H1 (cell line): ENCODE data around the gene GRK5. TPM values are rescaled to one million over a fixed set of nuclear protein-coding genes. Genes with fewer than 3 reads are reported as not detected.
A peak's percentile ranks its signal among the peaks of the same experiment; 100 is the strongest.

Source experiments
- CTCF ChIA-PET: fragments of 300-600 bp; sonication (Branson Sonifier 250); formaldehyde crosslinking; loops from one replicate; lab custom pipeline; 2021; ENCODE audit not compliant: partially characterized antibody; lab: Charles Lee
- POLR2A ChIA-PET: fragments of 300-600 bp; sonication (Branson Sonifier 250); formaldehyde crosslinking; loops from one replicate; lab custom pipeline; 2021; ENCODE audit warnings: inconsistent platforms; ENCODE audit not compliant: partially characterized antibody; lab: Charles Lee
- DNase-seq, 2 experiments: peaks; one replicate each; pipeline versions ENCODE4 v3.0.0 to v3.0.0-alpha.2; 2010 to 2022; ENCODE audit warnings: low spot score in 2 of 2, low read depth in 1 of 2, mixed read lengths in 1 of 2
- FAIRE-seq: peaks from 2 replicates; lab custom pipeline; 2011; peaks lifted over from hg19 to GRCh38; lab: Jason Lieb, UNC
- H2AFZ ChIP-seq: 2 replicates; pipeline ENCODE4 v1.8.1; 2012; ENCODE audit warnings: low read length, inconsistent platforms
- H2AK5ac ChIP-seq: 2 replicates; pipeline ENCODE4 v1.6.1; 2013; ENCODE audit warnings: low read depth, low read length
- H2BK120ac ChIP-seq: replicated peaks from 2 replicates; pipeline ENCODE3; 2013; ENCODE audit warnings: low read depth, low read length, inconsistent platforms
- H2BK12ac ChIP-seq: 2 replicates; pipeline ENCODE4 v1.6.1; 2013; ENCODE audit warnings: low read depth, low read length
- H2BK15ac ChIP-seq: 2 replicates; pipeline ENCODE4 v1.6.1; 2013; ENCODE audit warnings: low read length
- H2BK20ac ChIP-seq: 2 replicates; pipeline ENCODE4 v1.6.1; 2013; ENCODE audit warnings: low read length
- H2BK5ac ChIP-seq: 2 replicates; pipeline ENCODE4 v1.6.1; 2013; ENCODE audit warnings: low read depth, low read length
- H3K14ac ChIP-seq: 2 replicates; pipeline ENCODE4 v1.6.1; 2013; ENCODE audit warnings: inconsistent platforms; ENCODE audit not compliant: insufficient read length
- H3K18ac ChIP-seq: 2 replicates; pipeline ENCODE4 v1.6.1; 2013; ENCODE audit warnings: low read length; ENCODE audit errors: extremely low read depth
- H3K23ac ChIP-seq: 2 replicates; pipeline ENCODE4 v1.6.1; 2013; ENCODE audit warnings: inconsistent platforms; ENCODE audit not compliant: insufficient read length
- H3K23me2 ChIP-seq: 2 replicates; pipeline ENCODE4 v1.6.1; 2013; ENCODE audit warnings: low read depth, low read length
- H3K27ac ChIP-seq: 2 replicates; pipeline ENCODE4 v1.6.1; 2011; ENCODE audit warnings: low read depth, low read length, inconsistent platforms
- H3K27me3 ChIP-seq, 4 experiments: replicated peaks in 1 of 4; 1 replicate in 1 of 4; 2 replicates in 3 of 4; pipeline versions ENCODE4 v1.6.1 to v1.8.1; 2011 to 2013; ENCODE audit warnings: low read length in 3 of 4, mild to moderate bottlenecking in 3 of 4, inconsistent platforms in 2 of 4, mixed read lengths in 2 of 4, moderate library complexity in 1 of 4; ENCODE audit not compliant: control insufficient read depth in 3 of 4, insufficient read depth in 3 of 4; ENCODE audit errors: extremely low read depth in 1 of 4
- H3K36me3 ChIP-seq, 4 experiments: 2 replicates each; pipeline versions ENCODE4 v1.6.1 to v1.8.1; 2011 to 2013; ENCODE audit warnings: mild to moderate bottlenecking in 4 of 4, low read length in 3 of 4, moderate library complexity in 2 of 4, control low read depth in 1 of 4, inconsistent platforms in 1 of 4; ENCODE audit not compliant: insufficient read depth in 4 of 4, control insufficient read depth in 2 of 4
- H3K4ac ChIP-seq: replicated peaks from 2 replicates; pipeline ENCODE3; 2013; ENCODE audit warnings: low read length, low read depth, mixed read lengths, inconsistent platforms; ENCODE audit not compliant: insufficient read length
- H3K4me1 ChIP-seq, 4 experiments: replicated peaks in 1 of 4; 1 replicate in 1 of 4; 2 replicates in 3 of 4; pipeline versions ENCODE4 v1.6.1 to v1.8.1; 2011 to 2013; ENCODE audit warnings: low read length in 3 of 4, inconsistent platforms in 2 of 4, mixed read lengths in 1 of 4; ENCODE audit not compliant: insufficient read depth in 4 of 4, control insufficient read depth in 3 of 4
- H3K4me2 ChIP-seq, 2 experiments: 2 replicates each; pipeline versions ENCODE4 v1.6.1 to v1.8.1; 2011 to 2013; ENCODE audit warnings: low read depth in 2 of 2, low read length in 2 of 2, control low read depth in 1 of 2, inconsistent platforms in 1 of 2, mild to moderate bottlenecking in 1 of 2; ENCODE audit not compliant: insufficient read depth in 1 of 2
- H3K4me3 ChIP-seq, 4 experiments: fragments of 200-600, 300-600 bp in 1 of 4; sonication (generic), shearing (Covaris generic), sonication (Bioruptor Twin) in 1 of 4; 2 replicates each; pipeline versions ENCODE4 v1.5.1 to v1.8.1; 2011 to 2016; ENCODE audit warnings: low read length in 4 of 4, low read depth in 3 of 4, control low read depth in 2 of 4, inconsistent platforms in 2 of 4, mild to moderate bottlenecking in 2 of 4, mixed read lengths in 1 of 4, moderate library complexity in 1 of 4; ENCODE audit not compliant: insufficient read depth in 2 of 4; ENCODE audit errors: extremely low read depth in 1 of 4
- H3K56ac ChIP-seq: replicated peaks from 2 replicates; pipeline ENCODE3; 2013; ENCODE audit warnings: low read depth, mild to moderate bottlenecking, mixed read lengths, low read length, inconsistent platforms; ENCODE audit not compliant: insufficient read length
- H3K79me1 ChIP-seq: 2 replicates; pipeline ENCODE4 v1.6.1; 2013; ENCODE audit warnings: low read depth, low read length, control low read depth
- H3K79me2 ChIP-seq, 2 experiments: 2 replicates each; pipeline versions ENCODE4 v1.6.1 to v1.8.1; 2012 to 2013; ENCODE audit warnings: low read length in 2 of 2, mild to moderate bottlenecking in 2 of 2, inconsistent platforms in 1 of 2; ENCODE audit not compliant: insufficient read depth in 2 of 2, control insufficient read depth in 1 of 2
- H3K9ac ChIP-seq, 4 experiments: replicated peaks in 1 of 4; 1 replicate in 1 of 4; 2 replicates in 3 of 4; pipeline versions ENCODE4 v1.6.1 to v1.8.1; 2011 to 2013; ENCODE audit warnings: low read depth in 3 of 4, low read length in 3 of 4, control low read depth in 2 of 4, mild to moderate bottlenecking in 2 of 4, moderate library complexity in 2 of 4, inconsistent platforms in 1 of 4; ENCODE audit errors: extremely low read depth in 1 of 4
- H3K9me3 ChIP-seq, 2 experiments: 2 replicates each; pipeline versions ENCODE4 v1.6.1 to v1.8.1; 2012 to 2013; ENCODE audit warnings: mild to moderate bottlenecking in 2 of 2, moderate library complexity in 2 of 2, control low read depth in 1 of 2, inconsistent platforms in 1 of 2, low read depth in 1 of 2, low read length in 1 of 2, mixed read lengths in 1 of 2; ENCODE audit not compliant: insufficient read depth in 2 of 2
- H4K20me1 ChIP-seq, 2 experiments: replicated peaks in 1 of 2; 2 replicates each; pipeline versions ENCODE3 to v1.8.1; 2011 to 2013; ENCODE audit warnings: inconsistent platforms in 2 of 2, low read length in 2 of 2, mild to moderate bottlenecking in 1 of 2; ENCODE audit not compliant: insufficient read depth in 2 of 2, control insufficient read depth in 1 of 2
- H4K5ac ChIP-seq: 2 replicates; pipeline ENCODE4 v1.6.1; 2013; ENCODE audit warnings: low read length, low read depth, mixed read lengths, inconsistent platforms; ENCODE audit not compliant: insufficient read length
- H4K8ac ChIP-seq: 2 replicates; pipeline ENCODE4 v1.8.0; 2013; ENCODE audit warnings: mild to moderate bottlenecking, moderate library complexity, low read length, inconsistent platforms; ENCODE audit not compliant: insufficient read depth; ENCODE audit errors: extremely low read depth
- H4K91ac ChIP-seq: replicated peaks from 2 replicates; pipeline ENCODE3; 2013; ENCODE audit warnings: low read length, mixed read lengths, inconsistent platforms; ENCODE audit not compliant: insufficient read length
- ASH2L ChIP-seq: fragments of 200-600, 300-600 bp; sonication (generic); IDR thresholded peaks from one replicate; pipeline ENCODE4 v1.7.1; 2017; ENCODE audit warnings: low read length
- CBX5 ChIP-seq: fragments of 300-800, 300-1000 bp; sonication (generic); IDR thresholded peaks from 2 replicates; pipeline ENCODE4 v1.7.1; 2016; ENCODE audit warnings: antibody characterized with exemption, low read length, low read depth
- CTBP2 ChIP-seq: IDR thresholded peaks from 2 replicates; pipeline ENCODE4 v1.7.0; 2011; ENCODE audit warnings: borderline replicate concordance, mild to moderate bottlenecking, moderate library complexity, mixed read lengths, low read length; ENCODE audit not compliant: insufficient read depth, insufficient read length
- EP300 ChIP-seq, 2 experiments: IDR thresholded peaks; 1 replicate in 1 of 2; 2 replicates in 1 of 2; pipeline ENCODE4 v1.6.1; 2011 to 2012; ENCODE audit warnings: low read depth in 2 of 2, low read length in 2 of 2, mild to moderate bottlenecking in 2 of 2, borderline replicate concordance in 1 of 2, inconsistent platforms in 1 of 2, moderate library complexity in 1 of 2
- GTF2F1 ChIP-seq: IDR thresholded peaks from 2 replicates; pipeline ENCODE4 v1.6.1; 2012; ENCODE audit warnings: low read depth, low read length, improper control_type of control experiment, borderline replicate concordance
- RAD21 ChIP-seq, 2 experiments: IDR thresholded peaks in 1 of 2; conservative IDR thresholded peaks in 1 of 2; 2 replicates each; pipeline ENCODE4 v1.6.1; 2011; ENCODE audit warnings: low read depth in 2 of 2, low read length in 2 of 2, improper control_type of control experiment in 1 of 2, inconsistent platforms in 1 of 2, mild to moderate bottlenecking in 1 of 2, moderate library complexity in 1 of 2
- SIRT6 ChIP-seq: IDR thresholded peaks from one replicate; pipeline ENCODE4 v1.7.1; 2012; ENCODE audit warnings: low read length, inconsistent platforms
- TAF1 ChIP-seq: IDR thresholded peaks from 2 replicates; pipeline ENCODE4 v1.6.1; 2011; ENCODE audit warnings: mild to moderate bottlenecking, low read depth, low read length
- WGBS, 2 experiments: shearing (Covaris generic) in 1 of 2; methylation state at CpG; one replicate each; pipeline versions ENCODE4 v1.1.6 to v1.1.7; 2013 to 2015; ENCODE audit warnings: low lambda C conversion rate in 2 of 2, mixed read lengths in 2 of 2, inconsistent platforms in 1 of 2, low coverage in 1 of 2, missing lambda C conversion rate in 1 of 2; ENCODE audit not compliant: insufficient replicate concordance in 2 of 2, insufficient coverage in 1 of 2, insufficient read length in 1 of 2; ENCODE audit errors: extremely low coverage in 1 of 2, missing lambda C conversion rate in 1 of 2; 5-methylcytosine and 5-hydroxymethylcytosine counted together
- polyA plus RNA-seq, 7 experiments: library from polyadenylated mRNA; depleted of rRNA in 3 of 7; stranded (reverse) in 5 of 7; unstranded in 2 of 7; fragments of >200 nt in 5 of 7; fragments of 200-250 nt in 2 of 7; gene quantifications; 1 replicate in 5 of 7; 2 replicates in 1 of 7; 4 replicates in 1 of 7; pipeline versions ENCODE4 v1.2.1 to v1.2.3, GENCODE V29; 2011 to 2013; ENCODE audit warnings: missing spikeins in 2 of 7, mixed read lengths in 2 of 7
- total RNA-seq: library from RNA; stranded (reverse); fragmentation: NEBNext Ultra II Directional; extraction: Animal tissue kit (Norgen Biotek cat#: 25700); gene quantifications from 2 replicates; pipeline ENCODE4 v1.2.1, GENCODE V29; 2021
- TF ChIP-seq, protein P1 (sequence below): IDR thresholded peaks from 2 replicates; pipeline ENCODE4 v1.6.1; 2012; ENCODE audit warnings: inconsistent platforms

GRK5 gene
- total and polyA plus RNA-seq, 2 of the 8 experiments (the other 6 are each of a cell fraction or from before 2014, with no cell fraction given) = 0.54 to 2.5 TPM

DNA sequence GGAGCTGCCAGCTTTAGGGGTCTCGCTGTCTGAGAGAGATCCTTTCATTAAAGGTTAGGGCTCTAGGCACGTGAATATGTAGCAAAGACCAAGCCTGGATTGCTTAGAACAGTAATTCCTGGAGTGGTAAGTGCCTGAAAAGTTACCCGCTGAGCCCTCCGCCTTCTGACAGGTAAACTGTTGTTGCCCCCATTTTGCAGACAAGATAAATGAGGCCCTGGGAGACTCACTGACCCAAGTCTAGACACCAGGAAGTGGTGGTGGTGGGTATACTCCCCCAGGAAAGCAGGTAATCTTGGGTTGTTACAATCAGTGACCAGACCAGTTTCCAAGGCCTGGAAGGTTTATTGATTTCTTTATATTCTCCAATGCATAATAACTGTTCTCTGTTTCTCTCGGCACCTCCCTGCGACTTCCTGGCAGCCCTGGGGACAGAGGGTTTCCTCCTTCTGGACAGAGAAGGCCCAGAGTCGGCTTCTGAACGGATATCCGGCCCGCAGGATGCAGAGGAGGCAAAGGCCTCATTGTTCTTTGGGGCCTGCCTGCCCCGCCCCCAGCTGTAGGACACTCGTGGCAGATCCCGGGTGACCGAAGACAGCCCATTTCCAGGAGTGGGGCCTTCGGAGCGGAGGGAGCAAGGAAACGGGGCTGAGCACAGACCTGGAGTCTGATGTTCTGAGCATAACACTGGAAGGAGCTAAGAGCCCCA, 1.3 kb upstream of the GRK5 start:
- H3K79me1 ChIP-seq = no peaks in the 10 kb centered on the region
- POLR2A ChIA-PET = interaction anchor here (0.7 to 1.6 kb wide), 8 partner anchors 8 to 318 kb away, joined by 3 to 5 read pairs (median 4); partner anchors contain the start of gene SFXN4
- H2BK5ac ChIP-seq = no peak overlapping the region
- peak overlapping the region in 3 of 4 experiments; percentile 29 to 79 (median 62); a peak in 5 of 8 replicates for H3K4me3 ChIP-seq
- H3K79me2 ChIP-seq = no peaks in the 10 kb centered on the region
- H4K20me1 ChIP-seq = peaks cover 0 to 5% of the 10 kb centered on the region in 2 experiments
- H3K18ac ChIP-seq = no peak overlapping the region; the same call in 1 of the 2 replicates
- no peak for FAIRE-seq
- H3K4ac ChIP-seq = no peak overlapping the region
- no peak overlapping the region for H2BK120ac ChIP-seq
- no peak overlapping the region for H3K23ac ChIP-seq
- H3K36me3 ChIP-seq = no peaks in the 10 kb centered on the region
- WGBS, 2 experiments = 67% methylated on average over 17 of the region's 17 CpGs; no CpG with 5 or more reads in 1 of the 2 experiments
- no peak overlapping the region for H3K27ac ChIP-seq
- H2BK12ac ChIP-seq = no peak overlapping the region
- peaks cover 7% of the 10 kb centered on the region for H3K23me2 ChIP-seq
- CTCF ChIA-PET = interaction anchor here (0.6 to 10.9 kb wide), 42 partner anchors 7 to 516 kb away, joined by 3 to 272 read pairs (median 4); no protein-coding TSS in a partner anchor
- H4K8ac ChIP-seq = peak overlapping the region; percentile 28; the same call in 1 of the 2 replicates
- H3K9ac ChIP-seq = no peak overlapping the region
- no peak overlapping the region for H2BK20ac ChIP-seq
- no peak overlapping the region for H3K14ac ChIP-seq
- H2AFZ ChIP-seq = no peak overlapping the region
- no peak overlapping the region for H3K56ac ChIP-seq
- peaks cover 3 to 7% (median 5%) of the 10 kb centered on the region in 4 experiments; a peak in 6 of 7 replicates for H3K4me1 ChIP-seq
- H3K9me3 ChIP-seq = no peaks in the 10 kb centered on the region
- H4K91ac ChIP-seq = no peak overlapping the region
- peak overlapping the region; percentile 11 to 94; a peak in 3 of 4 replicates for H3K4me2 ChIP-seq
- H2BK15ac ChIP-seq = no peak overlapping the region
- peaks cover 5 to 17% (median 14%) of the 10 kb centered on the region in 4 experiments for H3K27me3 ChIP-seq
- DNase-seq = peak in 1 of 2 experiments; percentile 62
- no peak overlapping the region for H4K5ac ChIP-seq
- no peak overlapping the region for H2AK5ac ChIP-seq
- TF ChIP-seq SIRT6 (no peak), TAF1 (no peak), RAD21 (IDR thresholded peaks at IDR 0.05 in 1 of 2, conservative IDR thresholded peaks at IDR 0.05 in 1 of 2; ENCODE audit: low read depth in 2 of 2, low read length in 2 of 2) (no peak), CTBP2 (no peak), EP300 (IDR thresholded peaks at IDR 0.05; ENCODE audit: borderline replicate concordance in 1 of 2, low read depth in 2 of 2, low read length in 2 of 2) (no peak), ASH2L (no peak), GTF2F1 (no peak), CBX5 (no peak)
- TF ChIP-seq, protein P1, sequence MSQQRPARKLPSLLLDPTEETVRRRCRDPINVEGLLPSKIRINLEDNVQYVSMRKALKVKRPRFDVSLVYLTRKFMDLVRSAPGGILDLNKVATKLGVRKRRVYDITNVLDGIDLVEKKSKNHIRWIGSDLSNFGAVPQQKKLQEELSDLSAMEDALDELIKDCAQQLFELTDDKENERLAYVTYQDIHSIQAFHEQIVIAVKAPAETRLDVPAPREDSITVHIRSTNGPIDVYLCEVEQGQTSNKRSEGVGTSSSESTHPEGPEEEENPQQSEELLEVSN = no peak
